GM18861 (cell line): ENCODE measurements around the gene CCL4.

ENCODE experiments used
- ATAC-seq: cut with Tn5 transposase; IDR thresholded peaks from one replicate; pipeline ENCODE4 v1.9.1; 2021; ENCODE audit not compliant: unreplicated experiment

CCL4 gene

GRCh38 chr17:36142806-36143205, 39.2 kb downstream of the CCL4 start:
- ATAC-seq = no peak

GRCh38 chr17:36144014-36144413, 40.4 kb downstream of the CCL4 start:
- no peak for ATAC-seq

GRCh38 chr17:36144981-36145729, 41.5 kb downstream of the CCL4 start:
- ATAC-seq = no peak

- ATAC-seq = no peak
These were observed 44.0 kb downstream of the CCL4 start for GRCh38 chr17:36147601-36148000.

- peak; percentile 54 for ATAC-seq
These were observed 45.1 kb downstream of the CCL4 start for GRCh38 chr17:36148559-36149295.

- peak; percentile 21 for ATAC-seq
These were observed 45.7 kb downstream of the CCL4 start for GRCh38 chr17:36149296-36149820.

GRCh38 chr17:36151891-36152638, 48.4 kb downstream of the CCL4 start:
- ATAC-seq = no peak

GRCh38 chr17:36152639-36153120, 49.1 kb downstream of the CCL4 start:
- no peak for ATAC-seq

GRCh38 chr17:36153895-36154610, 50.4 kb downstream of the CCL4 start:
- ATAC-seq = no peak
